Tibial artery (tissue), 4 donors: ENCODE results near the gene SLAIN1.

ENCODE experiments used
- DNase-seq, 2 donors: peaks; one replicate each; pipeline ENCODE4 v3.0.0-alpha.2; 2019
- H3K27ac ChIP-seq, 2 donors: fragments of 200-600 bp; sonication (generic) in 1 of 2; 1 replicate in 1 of 2; 2 replicates in 1 of 2; pipeline ENCODE4 v1.5.1; 2018 to 2019; ENCODE audit warnings: mild to moderate bottlenecking in 1 of 2
- H3K27me3 ChIP-seq, 2 donors: fragments of 200-600 bp; sonication (generic) in 1 of 2; one replicate each; pipeline versions ENCODE4 v1.5.1 to v1.6.0; 2016 to 2019
- H3K36me3 ChIP-seq, 3 donors: fragments of 200-600 bp; sonication (generic) in 2 of 3; one replicate each; pipeline ENCODE4 v1.5.1; 2016 to 2019; ENCODE audit warnings: mild to moderate bottlenecking in 2 of 3
- H3K4me1 ChIP-seq, 4 donors: fragments of 200-600 bp; sonication (generic) in 2 of 4; 1 replicate in 3 of 4; 2 replicates in 1 of 4; pipeline ENCODE4 v1.5.1; 2016 to 2019
- H3K4me3 ChIP-seq, 2 donors: fragments of 200-600 bp; sonication (generic) in 1 of 2; 1 replicate in 1 of 2; 2 replicates in 1 of 2; pipeline ENCODE4 v1.5.1; 2018 to 2019; ENCODE audit warnings: mild to moderate bottlenecking in 2 of 2
- H3K9me3 ChIP-seq, 3 donors: fragments of 200-600 bp; sonication (generic) in 1 of 3; one replicate each; pipeline ENCODE4 v1.5.1; 2016 to 2019
- intact Hi-C: fragments of 100-400 bp; cut with DNase I; formaldehyde crosslinking; loops from one replicate; pipeline ENCODE4 v1.15.0; 2023; ENCODE audit warnings: low total_unique reads
- TF ChIP-seq, protein P1 (sequence below), 2 experiments: fragments of 200-600 bp in 1 of 2; fragments of 450-650 bp in 1 of 2; IDR thresholded peaks; one replicate each; pipeline ENCODE4 v1.5.1; 2017 to 2019; ENCODE audit warnings: antibody characterized with exemption in 2 of 2, mild to moderate bottlenecking in 1 of 2, moderate library complexity in 1 of 2

The SLAIN1 gene

GRCh38 chr13:77760893-77761292 is 63.4 kb downstream of the SLAIN1 start:
- no peaks in the 10 kb centered on the region for H3K4me1 ChIP-seq
- H3K27me3 ChIP-seq = no peaks in the 10 kb centered on the region
- DNase-seq = no peak
- no peak overlapping the region for H3K4me3 ChIP-seq
- intact Hi-C loops = no loop called here
- TF ChIP-seq, protein P1, sequence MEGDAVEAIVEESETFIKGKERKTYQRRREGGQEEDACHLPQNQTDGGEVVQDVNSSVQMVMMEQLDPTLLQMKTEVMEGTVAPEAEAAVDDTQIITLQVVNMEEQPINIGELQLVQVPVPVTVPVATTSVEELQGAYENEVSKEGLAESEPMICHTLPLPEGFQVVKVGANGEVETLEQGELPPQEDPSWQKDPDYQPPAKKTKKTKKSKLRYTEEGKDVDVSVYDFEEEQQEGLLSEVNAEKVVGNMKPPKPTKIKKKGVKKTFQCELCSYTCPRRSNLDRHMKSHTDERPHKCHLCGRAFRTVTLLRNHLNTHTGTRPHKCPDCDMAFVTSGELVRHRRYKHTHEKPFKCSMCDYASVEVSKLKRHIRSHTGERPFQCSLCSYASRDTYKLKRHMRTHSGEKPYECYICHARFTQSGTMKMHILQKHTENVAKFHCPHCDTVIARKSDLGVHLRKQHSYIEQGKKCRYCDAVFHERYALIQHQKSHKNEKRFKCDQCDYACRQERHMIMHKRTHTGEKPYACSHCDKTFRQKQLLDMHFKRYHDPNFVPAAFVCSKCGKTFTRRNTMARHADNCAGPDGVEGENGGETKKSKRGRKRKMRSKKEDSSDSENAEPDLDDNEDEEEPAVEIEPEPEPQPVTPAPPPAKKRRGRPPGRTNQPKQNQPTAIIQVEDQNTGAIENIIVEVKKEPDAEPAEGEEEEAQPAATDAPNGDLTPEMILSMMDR (IDR thresholded peaks at IDR 0.05) = no peak
- peaks cover 18 to 29% (median 22%) of the 10 kb centered on the region in 3 donors for H3K36me3 ChIP-seq
- H3K27ac ChIP-seq = no peak overlapping the region
- no peaks in the 10 kb centered on the region for H3K9me3 ChIP-seq

GRCh38 chr13:77767413-77767812 is 69.9 kb downstream of the SLAIN1 start:
- TF ChIP-seq, protein P1 (IDR thresholded peaks at IDR 0.05) = no peak
- intact Hi-C loops = no loop called here
- Histone ChIP-seq H3K27ac (no peak overlapping the region), H3K9me3 (peaks cover 0 to 4% (median 0%) of the 10 kb centered on the region in 3 donors), H3K4me1 (no peaks in the 10 kb centered on the region), H3K27me3 (no peaks in the 10 kb centered on the region), H3K4me3 (no peak overlapping the region), H3K36me3 (peaks cover 7 to 17% (median 12%) of the 10 kb centered on the region in 3 donors)
- DNase-seq = no peak

GRCh38 chr13:77774181-77774580 is 76.7 kb downstream of the SLAIN1 start:
- no peaks in the 10 kb centered on the region for H3K27me3 ChIP-seq
- DNase-seq = no peak
- no peak overlapping the region for H3K4me3 ChIP-seq
- TF ChIP-seq, protein P1 (IDR thresholded peaks at IDR 0.05) = no peak
- H3K27ac ChIP-seq = no peak overlapping the region
- intact Hi-C loops = no loop called here
- no peaks in the 10 kb centered on the region for H3K4me1 ChIP-seq
- peaks cover 0 to 4% (median 0%) of the 10 kb centered on the region in 3 donors for H3K9me3 ChIP-seq
- H3K36me3 ChIP-seq = no peaks in the 10 kb centered on the region

DNA sequence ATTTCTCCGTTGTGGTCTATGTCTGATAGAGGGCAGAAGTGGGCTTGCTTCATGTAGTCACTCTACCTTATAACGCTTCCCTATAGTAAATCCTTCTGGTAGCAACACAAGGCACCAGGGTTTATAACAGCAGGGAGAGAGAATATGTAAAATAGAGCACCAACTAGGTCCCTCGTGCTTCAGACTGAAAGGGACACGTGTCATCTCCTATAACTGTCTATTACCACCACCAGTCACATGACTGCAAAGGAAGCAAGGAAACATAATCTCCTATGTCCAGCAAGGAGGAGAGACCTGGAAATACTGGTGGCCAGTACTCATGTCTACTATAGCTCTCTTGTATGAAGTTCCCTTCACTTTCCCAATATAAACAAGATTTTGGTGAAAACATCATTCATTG is 79.2 kb downstream of the SLAIN1 start:
- no peaks in the 10 kb centered on the region for H3K27me3 ChIP-seq
- intact Hi-C loops = loop anchor here (5.0 kb wide), 1 partner anchor 346 kb away; no protein-coding TSS in a partner anchor
- no peaks in the 10 kb centered on the region for H3K4me1 ChIP-seq
- DNase-seq = no peak
- H3K36me3 ChIP-seq = no peaks in the 10 kb centered on the region
- H3K4me3 ChIP-seq = no peak overlapping the region
- TF ChIP-seq, protein P1 (IDR thresholded peaks at IDR 0.05) = no peak
- H3K9me3 ChIP-seq = no peaks in the 10 kb centered on the region
- no peak overlapping the region for H3K27ac ChIP-seq

- Histone ChIP-seq H3K4me3 (no peak overlapping the region), H3K9me3 (no peaks in the 10 kb centered on the region), H3K27ac (no peak overlapping the region), H3K27me3 (no peaks in the 10 kb centered on the region), H3K4me1 (no peaks in the 10 kb centered on the region), H3K36me3 (no peaks in the 10 kb centered on the region)
- peak in 1 of 2 donors; percentile 28 for DNase-seq
- TF ChIP-seq, protein P1 (IDR thresholded peaks at IDR 0.05) = peak; percentile 50 to 58
- intact Hi-C loops = loop anchor here (5.0 kb wide), 1 partner anchor 343 kb away; no protein-coding TSS in a partner anchor
Measured at GRCh38 chr13:77779552-77780272, 82.2 kb downstream of the SLAIN1 start.
